CD4-positive, CD25-positive, alpha-beta regulatory T cell (primary cell): ENCODE measurements around the gene TSR2. TPM values are rescaled to one million over a fixed set of nuclear protein-coding genes. Genes with fewer than 3 reads are reported as not detected.

Experiments
- ATAC-seq, 2 donors: fragments of 150-1000 bp; cut with Tn5 transposase; one replicate each; pipeline ENCODE4 v1.10.0; 2021; ENCODE audit warnings: low read depth in 2 of 2, moderate number of reproducible peaks in 2 of 2, moderate library complexity in 1 of 2
- DNase-seq, 3 donors: peaks; one replicate each; pipeline versions ENCODE4 v3.0.0 to v3.0.0-alpha.2; 2012 to 2022; ENCODE audit warnings: mixed read lengths in 1 of 3
- H3K27ac ChIP-seq: one replicate; pipeline ENCODE4 v1.7.0; 2013; ENCODE audit warnings: mild to moderate bottlenecking, low read length; ENCODE audit not compliant: insufficient read depth, poor library complexity, severe bottlenecking
- H3K27me3 ChIP-seq: one replicate; pipeline ENCODE4 v1.7.0; 2013; ENCODE audit warnings: low read length; ENCODE audit not compliant: control insufficient read depth, insufficient read depth
- H3K36me3 ChIP-seq: one replicate; pipeline ENCODE4 v1.7.0; 2013; ENCODE audit warnings: mild to moderate bottlenecking, low read length, moderate library complexity; ENCODE audit not compliant: control insufficient read depth, insufficient read depth
- H3K4me1 ChIP-seq: 2 replicates; pipeline ENCODE4 v1.7.0; 2013; ENCODE audit warnings: mild to moderate bottlenecking, low read length; ENCODE audit not compliant: insufficient read depth, control insufficient read depth, poor library complexity, severe bottlenecking
- H3K4me3 ChIP-seq: one replicate; pipeline ENCODE4 v1.7.0; 2013; ENCODE audit warnings: low read depth, mild to moderate bottlenecking, low read length, moderate library complexity
- H3K9me3 ChIP-seq, 2 experiments: 1 replicate in 1 of 2; 2 replicates in 1 of 2; pipeline ENCODE4 v1.7.0; 2013; ENCODE audit warnings: low read length in 2 of 2, mild to moderate bottlenecking in 1 of 2, moderate library complexity in 1 of 2; ENCODE audit not compliant: control insufficient read depth in 2 of 2
- H3K27ac Mint-ChIP-seq, 3 donors: one replicate each; pipeline ENCODE4 v1.8.0; 2020 to 2022; ENCODE audit warnings: mild to moderate bottlenecking in 3 of 3, mixed read lengths in 3 of 3, moderate library complexity in 2 of 3
- H3K27me3 Mint-ChIP-seq: one replicate; pipeline ENCODE4 v1.8.0; 2022; ENCODE audit warnings: mild to moderate bottlenecking, mixed read lengths
- H3K36me3 Mint-ChIP-seq: one replicate; pipeline ENCODE4 v1.8.0; 2020; ENCODE audit warnings: mixed read lengths
- H3K4me1 Mint-ChIP-seq, 4 donors: one replicate each; pipeline ENCODE4 v1.8.0; 2020 to 2022; ENCODE audit warnings: mixed read lengths in 4 of 4, mild to moderate bottlenecking in 1 of 4
- H3K4me3 Mint-ChIP-seq, 4 donors: one replicate each; pipeline ENCODE4 v1.8.0; 2020 to 2022; ENCODE audit warnings: mild to moderate bottlenecking in 4 of 4, mixed read lengths in 4 of 4, moderate library complexity in 3 of 4
- H3K9me3 Mint-ChIP-seq, 7 donors: one replicate each; pipeline ENCODE4 v1.8.0; 2020 to 2022; ENCODE audit warnings: mixed read lengths in 7 of 7, mild to moderate bottlenecking in 3 of 7, moderate library complexity in 2 of 7
- polyA plus RNA-seq, 4 donors: library from polyadenylated mRNA; unstranded; fragments of 300-500 nt; fragmentation: Illumina TruSeq; gene quantifications; one replicate each; pipeline ENCODE4 v1.2.3, GENCODE V29; 2021
- total RNA-seq: library from RNA; stranded (reverse); gene quantifications from one replicate; pipeline ENCODE4 v1.2.3, GENCODE V29; 2022

Gene TSR2
- total and polyA plus RNA-seq, 5 donors from 2014 or later: 42.0 to 83.0 (median 61.4) TPM

- H3K27ac ChIP-seq: no peak overlapping the region
- no peaks in the 10 kb centered on the region for H3K36me3 ChIP-seq
- H3K27me3 Mint-ChIP-seq: peaks cover 11% of the 10 kb centered on the region
- no peaks in the 10 kb centered on the region for H3K27me3 ChIP-seq
- H3K4me1 Mint-ChIP-seq: peaks cover 0 to 5% (median 0%) of the 10 kb centered on the region in 4 donors
- DNase-seq (no peak), ATAC-seq (no peak)
- H3K4me3 ChIP-seq: no peak overlapping the region
- no peaks in the 10 kb centered on the region for H3K4me1 ChIP-seq
- H3K9me3 ChIP-seq: no peaks in the 10 kb centered on the region
- peaks cover 0 to 2% (median 0%) of the 10 kb centered on the region in 7 donors for H3K9me3 Mint-ChIP-seq
- H3K4me3 Mint-ChIP-seq: no peak overlapping the region
- no peaks in the 10 kb centered on the region for H3K36me3 Mint-ChIP-seq
- no peak overlapping the region for H3K27ac Mint-ChIP-seq
These were observed 20.5 kb upstream of the TSR2 start for GRCh38 chrX:54419559-54420302.

- H3K27ac Mint-ChIP-seq: no peak overlapping the region
- H3K9me3 Mint-ChIP-seq: peaks cover 0 to 2% (median 0%) of the 10 kb centered on the region in 7 donors
- Histone ChIP-seq H3K4me1 (no peaks in the 10 kb centered on the region), H3K9me3 (no peaks in the 10 kb centered on the region), H3K36me3 (no peaks in the 10 kb centered on the region), H3K4me3 (no peak overlapping the region), H3K27ac (no peak overlapping the region), H3K27me3 (no peaks in the 10 kb centered on the region)
- peaks cover 10% of the 10 kb centered on the region for H3K27me3 Mint-ChIP-seq
- H3K4me1 Mint-ChIP-seq: no peaks in the 10 kb centered on the region
- no peak overlapping the region for H3K4me3 Mint-ChIP-seq
- ATAC-seq (no peak), DNase-seq (no peak)
- no peaks in the 10 kb centered on the region for H3K36me3 Mint-ChIP-seq
These were observed 18.0 kb upstream of the TSR2 start for GRCh38 chrX:54422168-54422567.

- Histone ChIP-seq H3K36me3 (no peaks in the 10 kb centered on the region), H3K4me3 (no peak overlapping the region), H3K27me3 (no peaks in the 10 kb centered on the region), H3K9me3 (no peaks in the 10 kb centered on the region), H3K4me1 (no peaks in the 10 kb centered on the region), H3K27ac (no peak overlapping the region)
- H3K4me1 Mint-ChIP-seq: no peaks in the 10 kb centered on the region
- ATAC-seq (no peak), DNase-seq (peak in 1 of 3 donors; percentile 11)
- H3K36me3 Mint-ChIP-seq: no peaks in the 10 kb centered on the region
- H3K27ac Mint-ChIP-seq: no peak overlapping the region
- H3K27me3 Mint-ChIP-seq: peaks cover 10% of the 10 kb centered on the region
- peaks cover 0 to 2% (median 0%) of the 10 kb centered on the region in 7 donors for H3K9me3 Mint-ChIP-seq
- no peak overlapping the region for H3K4me3 Mint-ChIP-seq
These were observed 16.9 kb upstream of the TSR2 start for GRCh38 chrX:54423161-54423888.

GRCh38 chrX:54427837-54428424 lies 12.3 kb upstream of the TSR2 start:
- no peak overlapping the region for H3K4me3 ChIP-seq
- H3K27me3 ChIP-seq: no peaks in the 10 kb centered on the region
- H3K27ac ChIP-seq: no peak overlapping the region
- Mint-ChIP-seq H3K4me1 (no peaks in the 10 kb centered on the region), H3K9me3 (no peaks in the 10 kb centered on the region), H3K27ac (no peak overlapping the region), H3K4me3 (no peak overlapping the region), H3K27me3 (peaks cover 4% of the 10 kb centered on the region), H3K36me3 (no peaks in the 10 kb centered on the region)
- no peak for ATAC-seq
- no peak for DNase-seq
- no peaks in the 10 kb centered on the region for H3K9me3 ChIP-seq
- H3K36me3 ChIP-seq: no peaks in the 10 kb centered on the region
- H3K4me1 ChIP-seq: no peaks in the 10 kb centered on the region

GRCh38 chrX:54430519-54430918 lies 9.7 kb upstream of the TSR2 start:
- Mint-ChIP-seq H3K4me1 (no peaks in the 10 kb centered on the region), H3K36me3 (no peaks in the 10 kb centered on the region), H3K9me3 (no peaks in the 10 kb centered on the region), H3K27ac (no peak overlapping the region), H3K27me3 (peaks cover 4% of the 10 kb centered on the region), H3K4me3 (no peak overlapping the region)
- Histone ChIP-seq H3K27ac (no peak overlapping the region), H3K4me3 (no peak overlapping the region), H3K9me3 (no peaks in the 10 kb centered on the region), H3K36me3 (no peaks in the 10 kb centered on the region), H3K27me3 (no peaks in the 10 kb centered on the region), H3K4me1 (no peaks in the 10 kb centered on the region)
- ATAC-seq (no peak), DNase-seq (no peak)

- Mint-ChIP-seq H3K4me3 (no peak overlapping the region), H3K27me3 (no peaks in the 10 kb centered on the region), H3K36me3 (no peaks in the 10 kb centered on the region), H3K4me1 (peaks cover 0 to 6% (median 4%) of the 10 kb centered on the region in 4 donors), H3K27ac (no peak overlapping the region), H3K9me3 (no peaks in the 10 kb centered on the region)
- Histone ChIP-seq H3K4me1 (no peaks in the 10 kb centered on the region), H3K27ac (no peak overlapping the region), H3K27me3 (no peaks in the 10 kb centered on the region), H3K36me3 (no peaks in the 10 kb centered on the region), H3K4me3 (no peak overlapping the region), H3K9me3 (no peaks in the 10 kb centered on the region)
- ATAC-seq (no peak), DNase-seq (no peak)
These were observed 5.1 kb upstream of the TSR2 start for GRCh38 chrX:54435121-54435520.

- H3K27ac Mint-ChIP-seq: no peak overlapping the region
- no peaks in the 10 kb centered on the region for H3K36me3 Mint-ChIP-seq
- H3K36me3 ChIP-seq: peaks cover 19% of the 10 kb centered on the region
- H3K9me3 ChIP-seq: no peaks in the 10 kb centered on the region
- no peaks in the 10 kb centered on the region for H3K27me3 ChIP-seq
- DNase-seq (no peak), ATAC-seq (no peak)
- no peaks in the 10 kb centered on the region for H3K27me3 Mint-ChIP-seq
- H3K9me3 Mint-ChIP-seq: no peaks in the 10 kb centered on the region
- peaks cover 0 to 33% (median 24%) of the 10 kb centered on the region in 4 donors for H3K4me1 Mint-ChIP-seq
- no peak overlapping the region for H3K4me3 Mint-ChIP-seq
- no peak overlapping the region for H3K4me3 ChIP-seq
- H3K4me1 ChIP-seq: peaks cover 17% of the 10 kb centered on the region
- H3K27ac ChIP-seq: no peak overlapping the region
These were observed 2.6 kb downstream of the TSR2 start for GRCh38 chrX:54442790-54443189.
